ENCODE data around the gene CDH11.
A peak's percentile ranks its signal among the peaks of the same experiment; 100 is the strongest.

The CDH11 gene, protein sequence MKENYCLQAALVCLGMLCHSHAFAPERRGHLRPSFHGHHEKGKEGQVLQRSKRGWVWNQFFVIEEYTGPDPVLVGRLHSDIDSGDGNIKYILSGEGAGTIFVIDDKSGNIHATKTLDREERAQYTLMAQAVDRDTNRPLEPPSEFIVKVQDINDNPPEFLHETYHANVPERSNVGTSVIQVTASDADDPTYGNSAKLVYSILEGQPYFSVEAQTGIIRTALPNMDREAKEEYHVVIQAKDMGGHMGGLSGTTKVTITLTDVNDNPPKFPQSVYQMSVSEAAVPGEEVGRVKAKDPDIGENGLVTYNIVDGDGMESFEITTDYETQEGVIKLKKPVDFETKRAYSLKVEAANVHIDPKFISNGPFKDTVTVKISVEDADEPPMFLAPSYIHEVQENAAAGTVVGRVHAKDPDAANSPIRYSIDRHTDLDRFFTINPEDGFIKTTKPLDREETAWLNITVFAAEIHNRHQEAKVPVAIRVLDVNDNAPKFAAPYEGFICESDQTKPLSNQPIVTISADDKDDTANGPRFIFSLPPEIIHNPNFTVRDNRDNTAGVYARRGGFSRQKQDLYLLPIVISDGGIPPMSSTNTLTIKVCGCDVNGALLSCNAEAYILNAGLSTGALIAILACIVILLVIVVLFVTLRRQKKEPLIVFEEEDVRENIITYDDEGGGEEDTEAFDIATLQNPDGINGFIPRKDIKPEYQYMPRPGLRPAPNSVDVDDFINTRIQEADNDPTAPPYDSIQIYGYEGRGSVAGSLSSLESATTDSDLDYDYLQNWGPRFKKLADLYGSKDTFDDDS

DNA sequence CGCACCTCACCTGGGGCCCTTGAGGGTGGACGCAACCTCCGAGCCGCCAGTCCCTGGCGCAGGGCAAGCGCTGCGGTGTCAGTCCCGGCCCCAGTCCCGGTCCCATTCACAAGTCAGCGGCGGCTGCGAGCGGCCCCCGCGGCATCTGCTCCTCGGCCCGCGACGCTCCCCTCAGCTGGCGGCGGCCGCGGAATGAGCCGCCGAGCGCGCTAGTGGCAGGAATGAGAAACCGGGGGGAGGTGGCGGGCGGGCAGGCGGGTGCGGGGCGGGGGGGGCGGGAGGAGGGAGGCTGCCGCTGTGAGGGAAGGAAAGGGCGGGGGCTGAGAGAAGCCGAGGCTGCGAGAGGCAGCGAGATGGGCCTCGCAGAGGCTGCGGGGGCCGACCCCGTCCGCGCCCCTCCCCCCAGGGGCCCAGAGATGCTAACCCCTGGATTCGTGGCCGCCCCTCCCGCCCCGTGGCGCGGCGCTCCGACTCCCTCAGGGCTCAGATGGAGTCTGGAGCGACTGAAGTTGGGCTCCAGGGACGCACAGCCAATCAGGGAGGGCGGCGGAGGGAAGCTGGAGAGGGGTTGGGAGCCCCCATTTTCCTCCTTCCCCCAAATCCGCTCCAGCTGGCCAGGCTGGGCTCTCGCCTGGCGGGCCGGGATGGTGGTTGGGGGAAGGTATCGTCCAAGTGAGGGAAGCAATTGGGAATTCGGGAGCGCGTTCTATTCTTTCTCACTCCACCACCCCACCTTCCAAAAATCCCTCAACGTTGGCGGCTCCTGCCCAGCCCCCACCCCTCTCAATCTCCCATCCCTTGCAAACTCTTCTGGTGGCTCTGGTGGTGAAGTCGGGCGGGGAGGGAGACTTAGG lies at the start of gene CDH11:
Gene CDH11, minus strand, starts transcription at position 194 of the 854 bp plus-strand sequence. CDS start 117,194 bp downstream, outside the sequence.
- peak; percentile 95 for DNase-seq (ENCODE audit: low read depth)

DNA sequence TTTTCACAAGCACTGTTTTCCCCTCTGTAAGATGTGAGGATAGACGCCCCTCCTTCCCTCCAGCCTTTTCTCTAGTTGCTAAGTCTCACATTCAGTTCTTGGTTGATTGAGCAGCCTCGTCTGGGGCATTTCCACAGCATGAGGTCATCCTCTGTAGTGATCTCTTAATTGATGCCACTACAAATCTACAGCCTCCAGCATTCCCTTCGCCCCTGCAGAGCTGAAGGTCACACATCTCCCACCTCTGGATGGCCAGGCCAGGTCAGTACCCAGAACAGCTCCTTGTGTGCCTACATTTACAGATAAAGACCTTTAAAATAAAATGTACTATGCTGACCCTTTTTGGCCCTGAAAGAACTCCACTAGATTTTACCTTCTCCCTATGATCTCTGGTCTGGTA lies 32.5 kb upstream of the CDH11 start:
- DNase-seq (ENCODE audit: low read depth), result peak; percentile 30

DNA sequence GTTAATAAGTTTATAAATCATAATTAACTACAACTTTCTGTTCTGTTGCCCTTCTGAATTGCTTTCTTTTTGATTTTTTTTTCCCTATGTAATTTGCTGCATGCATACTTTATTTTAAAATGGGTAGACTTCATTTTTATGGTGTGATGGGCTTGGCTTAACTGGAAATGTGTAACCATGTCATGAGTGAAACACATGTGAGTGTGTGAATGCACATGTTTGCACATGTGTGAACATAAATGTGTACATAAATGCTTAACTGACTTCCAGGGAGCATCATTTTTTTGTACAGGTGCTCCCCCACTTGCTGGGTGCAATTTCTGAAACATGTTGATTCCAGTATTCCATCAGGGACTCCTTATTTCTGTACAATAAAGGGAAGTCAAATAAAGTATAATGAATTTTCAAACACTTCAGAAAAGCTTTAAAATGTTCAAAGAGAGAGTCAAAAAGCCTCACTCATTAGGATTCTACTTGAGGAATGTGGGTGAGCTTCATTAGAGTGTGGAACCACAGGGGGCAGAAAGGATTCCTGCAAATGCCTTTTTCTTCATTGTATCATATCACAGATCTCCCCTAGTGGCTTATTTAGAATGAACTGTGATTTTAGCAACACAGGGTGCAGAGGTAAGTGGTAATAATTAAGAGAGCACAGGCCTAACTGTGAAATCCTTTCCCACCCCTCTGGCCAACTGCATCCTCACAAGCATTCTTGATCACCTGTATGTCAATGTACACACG lies 31.7 kb upstream of the CDH11 start:
- DNase-seq (ENCODE audit: low read depth), result no peak

DNA sequence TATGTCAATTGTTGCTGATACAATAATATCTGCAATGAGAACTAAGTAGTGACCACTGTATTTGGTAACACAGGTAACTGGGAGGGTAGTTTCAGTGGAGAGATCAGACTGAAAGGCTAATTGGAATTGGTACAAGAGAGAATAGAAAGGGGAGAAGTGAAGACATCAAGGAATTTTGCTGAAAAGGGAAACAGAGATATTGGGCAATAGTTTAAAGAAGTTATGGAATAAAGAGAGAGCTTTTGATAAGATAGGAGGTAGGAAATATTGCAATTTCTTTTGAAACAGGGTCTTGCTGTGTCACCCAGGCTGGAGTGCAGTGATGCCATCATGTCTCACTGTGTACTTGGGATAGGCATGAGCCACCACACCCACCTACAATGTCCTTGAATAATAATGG lies 26.9 kb upstream of the CDH11 start:
- no peak for DNase-seq (ENCODE audit: low read depth)

DNA sequence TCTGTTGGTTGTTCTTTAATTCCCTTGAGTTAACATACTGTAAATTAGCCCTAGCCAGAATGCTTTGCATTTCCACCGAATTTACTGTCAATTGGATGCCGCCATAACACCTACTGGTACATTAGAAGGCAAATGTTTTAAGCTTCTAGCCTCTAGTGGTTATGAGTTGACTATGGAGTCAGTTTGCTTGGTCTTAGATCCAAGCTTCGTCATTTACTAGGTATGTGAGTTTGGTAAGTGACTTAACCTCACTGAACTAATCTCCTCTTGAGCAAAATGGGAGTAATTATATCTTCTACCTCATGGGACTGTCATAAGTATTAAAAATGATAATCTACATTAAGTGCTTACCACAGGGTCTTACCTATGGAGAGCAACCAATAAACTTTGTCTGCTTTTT lies 20.4 kb upstream of the CDH11 start:
- peak; percentile 40 for DNase-seq (ENCODE audit: low read depth)

DNA sequence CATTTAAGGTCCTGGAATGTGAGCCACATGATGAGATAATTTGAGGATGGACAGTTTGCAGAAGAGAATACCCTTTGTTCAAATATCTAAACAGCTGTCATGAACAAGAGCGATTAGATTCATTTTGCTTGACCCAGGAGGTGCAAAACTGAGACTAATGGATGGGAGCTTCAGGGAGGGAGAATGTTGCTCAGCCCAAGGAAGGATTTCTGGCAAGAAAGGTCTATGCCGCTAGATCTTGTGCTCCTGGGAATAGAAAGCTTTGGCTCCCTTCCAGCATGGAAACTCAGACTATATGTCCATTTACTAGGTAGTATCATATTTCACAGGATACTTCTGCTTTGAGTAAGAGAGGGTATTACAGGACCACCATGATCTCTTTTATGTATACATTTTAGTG lies 14.8 kb upstream of the CDH11 start:
- no peak for DNase-seq (ENCODE audit: low read depth)

DNA sequence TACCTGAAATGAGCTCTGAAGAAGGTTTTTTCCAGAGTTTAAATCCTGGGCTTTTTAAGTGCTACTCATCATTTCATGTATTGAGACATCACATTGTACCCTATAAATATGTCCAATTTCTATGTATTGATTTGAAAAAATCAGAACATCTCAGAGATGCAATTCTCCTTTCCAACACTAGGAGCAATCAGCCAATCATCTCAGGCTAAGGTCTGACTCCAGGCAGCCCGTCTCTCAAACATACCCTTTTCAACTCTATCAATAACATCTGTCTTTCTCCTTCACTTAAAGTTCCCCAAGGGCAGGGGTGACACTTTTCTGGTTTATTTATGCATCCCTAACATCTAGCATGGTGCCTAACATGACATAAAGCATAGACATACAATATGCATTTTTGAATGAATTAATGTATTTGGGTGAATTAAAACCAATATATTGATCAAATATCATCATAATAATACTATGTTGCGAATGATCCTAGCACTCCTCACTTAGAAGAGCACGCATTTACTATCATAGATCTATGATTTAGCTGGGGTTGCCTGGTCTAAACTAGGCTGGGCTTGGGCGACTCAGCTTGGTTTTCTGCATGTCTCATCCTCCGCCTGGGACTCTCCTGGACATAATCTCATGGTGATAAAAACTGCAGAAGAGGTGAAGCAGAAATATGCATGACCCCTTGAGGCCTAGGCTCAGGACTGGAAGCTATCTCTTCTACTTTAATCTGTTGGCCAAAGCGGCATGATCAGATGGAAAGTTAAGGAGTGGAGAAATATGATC lies 5.2 kb upstream of the CDH11 start:
- DNase-seq (ENCODE audit: low read depth), result no peak

DNA sequence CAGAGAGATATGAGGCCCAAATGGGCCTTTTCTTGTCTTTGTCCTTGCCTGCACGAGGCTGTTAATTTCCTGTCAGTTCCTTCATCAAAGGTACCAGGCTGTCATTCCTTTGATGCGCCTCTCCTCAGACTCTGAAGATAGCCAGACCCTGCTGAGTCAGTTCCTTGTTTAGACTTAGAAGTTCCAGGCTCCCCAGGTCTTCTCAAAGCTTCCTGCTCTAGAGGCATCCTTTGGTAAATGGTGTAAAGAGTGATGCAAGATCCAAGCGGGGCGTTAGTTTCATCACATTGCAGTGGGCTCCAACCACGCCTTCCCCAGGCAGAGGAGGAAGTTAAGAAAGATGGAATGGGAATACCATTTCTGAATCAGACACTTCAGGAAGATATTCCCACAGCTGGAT lies 4.0 kb upstream of the CDH11 start:
- DNase-seq (ENCODE audit: low read depth), result peak; percentile 56

DNA sequence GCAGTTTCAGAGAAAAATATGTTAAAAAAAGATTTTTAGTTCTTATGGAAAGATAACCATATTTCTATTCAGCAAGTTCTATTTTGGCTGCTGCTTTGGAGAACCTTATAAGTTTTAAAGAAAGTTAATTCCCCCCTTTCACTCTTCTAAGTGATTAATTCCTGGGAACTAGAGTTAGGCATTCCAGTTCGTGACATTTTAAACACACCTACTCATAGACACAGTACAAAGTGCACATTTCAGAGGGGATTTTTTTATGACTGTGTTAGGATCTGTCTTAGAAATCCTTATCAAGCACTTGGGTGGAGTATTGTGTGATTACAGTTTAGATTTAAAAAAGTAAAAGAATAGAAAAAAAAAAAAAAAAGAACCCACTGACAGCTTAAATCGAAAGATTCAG lies 3.5 kb upstream of the CDH11 start:
- DNase-seq (ENCODE audit: low read depth), result peak; percentile 46

DNA sequence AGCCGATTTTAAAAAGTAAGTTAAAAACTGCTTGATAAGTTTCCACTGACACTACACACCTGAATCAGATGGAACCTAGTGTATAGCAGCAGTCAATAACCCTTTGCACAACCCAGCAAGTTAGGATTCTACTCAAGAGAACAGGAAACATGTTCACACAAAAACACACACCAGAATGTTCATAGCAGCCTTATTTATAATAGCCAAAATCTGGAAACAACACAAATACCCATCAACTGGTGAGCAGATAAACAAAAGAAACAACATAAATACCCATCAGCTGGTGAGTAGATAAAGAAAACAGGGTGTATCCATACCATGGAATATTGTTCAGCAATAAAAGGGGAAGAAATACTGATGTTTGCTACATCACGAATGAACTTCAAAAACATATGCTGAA lies 2.7 kb upstream of the CDH11 start:
- DNase-seq (ENCODE audit: low read depth), result no peak

DNA sequence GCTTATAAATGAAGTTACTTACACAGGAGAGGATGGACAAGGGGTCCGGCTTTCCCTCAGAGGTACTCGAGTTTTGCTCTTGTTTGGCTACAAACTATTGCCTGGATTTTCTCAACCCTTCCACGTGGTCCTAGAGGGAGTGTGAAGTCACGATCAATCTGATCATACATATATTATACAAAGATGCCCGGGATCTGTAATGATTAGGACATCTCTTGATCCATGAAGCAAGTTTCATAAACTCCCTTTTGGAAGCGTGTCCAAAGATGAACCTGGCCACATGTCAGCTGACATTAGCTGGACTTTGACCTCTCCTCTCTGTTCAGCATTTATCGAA lies 2.3 kb upstream of the CDH11 start:
- DNase-seq (ENCODE audit: low read depth), result no peak

DNA sequence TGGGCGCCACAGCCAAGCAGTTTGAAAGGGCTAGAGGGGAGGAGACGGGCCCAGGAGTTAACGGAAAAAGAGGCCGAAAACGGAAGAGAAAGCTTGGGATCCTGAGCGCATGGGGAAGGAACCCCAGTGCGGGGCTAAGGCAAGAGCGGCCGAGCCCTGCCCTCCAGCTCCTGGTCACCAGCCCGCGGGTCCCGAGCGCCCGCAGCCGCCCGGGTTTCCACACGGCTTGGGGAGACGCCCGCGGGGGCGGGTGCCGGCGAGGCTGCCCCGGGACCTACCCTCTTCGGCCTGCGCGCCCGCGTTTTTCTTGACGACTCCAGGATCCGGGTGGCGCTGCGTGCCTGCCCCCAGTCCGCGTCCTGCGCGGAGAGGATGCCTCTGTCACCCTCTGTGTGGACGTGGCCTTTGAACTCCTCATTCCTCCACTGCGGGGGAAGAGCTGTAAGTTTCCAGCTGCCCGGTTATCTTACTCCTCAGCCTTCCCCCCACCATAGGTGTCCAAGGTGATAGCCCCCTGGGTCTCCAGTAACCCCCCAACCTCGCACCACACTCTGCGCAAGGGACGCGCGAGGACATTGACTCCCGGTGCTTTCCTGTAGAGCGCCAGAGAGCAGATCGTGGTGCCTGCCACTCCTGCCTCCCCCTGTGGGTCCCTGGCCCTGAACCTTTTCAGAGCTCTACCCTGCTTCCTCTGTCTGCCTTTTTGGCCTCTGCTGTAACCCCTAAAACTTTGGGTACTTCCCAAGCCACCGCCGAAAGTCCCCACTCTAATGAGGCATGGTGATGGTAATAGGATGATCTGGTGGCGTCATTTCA lies 1.7 kb upstream of the CDH11 start:
- peak; percentile 62 for DNase-seq (ENCODE audit: low read depth)

DNA sequence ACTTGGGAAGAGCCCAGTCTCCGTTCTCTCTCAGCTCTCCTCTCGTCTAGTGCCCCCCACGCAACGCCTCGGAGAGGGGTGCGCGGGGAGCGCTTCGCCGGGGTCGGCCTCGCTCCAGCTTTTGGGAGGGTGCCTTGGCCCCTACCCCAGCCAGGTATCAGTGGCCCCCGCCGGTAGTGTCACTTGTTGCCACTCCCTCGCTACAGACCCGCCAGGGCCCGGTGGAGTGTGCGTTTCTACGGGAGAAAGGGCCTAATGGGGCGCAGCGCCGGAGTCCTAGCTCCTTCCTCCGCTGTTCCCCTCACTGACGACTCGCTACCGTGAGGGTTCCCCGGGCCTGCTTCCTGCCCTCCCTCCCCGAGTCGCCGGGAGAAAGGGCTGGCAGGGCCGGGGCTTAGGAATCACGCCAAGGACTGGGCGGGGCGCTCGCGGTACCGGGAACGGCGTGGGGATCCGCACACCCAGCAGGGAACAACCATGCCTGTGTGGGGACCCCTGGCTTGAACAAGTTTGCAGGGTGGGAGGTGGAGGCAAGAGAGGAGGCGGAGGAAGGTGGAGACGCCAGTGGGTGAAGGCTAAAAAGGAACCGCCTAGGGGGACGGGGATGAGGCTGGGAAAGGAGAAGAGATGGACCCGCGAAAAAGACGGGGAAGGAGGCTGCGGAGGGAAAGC lies 997 bp upstream of the CDH11 start:
- peak; percentile 83 for DNase-seq (ENCODE audit: low read depth)

DNA sequence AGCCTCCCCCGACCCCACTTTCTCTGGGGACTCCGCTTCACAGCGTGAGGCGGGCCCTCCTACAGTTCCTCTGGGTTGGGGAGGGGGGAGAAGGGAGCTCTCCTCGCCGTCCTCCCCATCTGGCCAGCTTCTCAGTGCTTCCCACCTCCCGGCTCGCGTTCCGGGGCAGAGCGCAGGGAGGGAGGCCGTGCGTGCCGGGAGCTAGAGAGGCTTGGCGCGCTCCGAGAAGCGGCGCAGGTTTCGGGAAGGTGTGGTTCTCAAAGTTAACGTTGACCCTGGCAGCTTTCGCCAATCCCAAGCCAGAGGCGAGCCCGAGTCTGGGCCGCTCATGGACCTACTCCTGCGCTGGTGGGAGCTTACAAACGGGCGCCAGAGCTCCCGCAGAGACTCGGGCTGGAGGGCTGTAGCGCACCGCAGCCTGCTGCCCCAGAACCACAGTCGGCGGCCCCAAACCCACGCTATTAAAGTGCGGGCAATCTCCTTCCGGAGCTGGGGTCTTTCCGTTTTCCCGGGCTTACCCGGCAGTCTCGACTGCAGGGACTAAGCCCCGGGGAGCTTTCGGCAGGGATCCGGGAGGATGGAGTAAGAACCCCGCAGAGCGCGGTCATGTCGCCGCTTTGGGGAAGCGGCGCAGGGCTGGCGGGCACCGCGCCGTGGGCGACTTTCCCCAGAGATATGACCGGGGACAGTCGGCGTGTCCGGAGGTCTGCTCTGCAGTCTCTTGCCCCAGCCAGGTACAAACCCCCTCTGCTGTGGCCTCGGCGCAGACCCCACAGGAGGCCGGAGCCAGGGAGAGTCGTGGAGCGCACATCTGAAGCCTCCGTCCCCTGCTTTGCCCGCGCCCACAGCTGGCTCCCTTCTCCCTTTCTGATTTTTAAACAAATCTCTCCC lies 787 bp downstream of the CDH11 start:
- peak; percentile 41 for DNase-seq (ENCODE audit: low read depth)

DNA sequence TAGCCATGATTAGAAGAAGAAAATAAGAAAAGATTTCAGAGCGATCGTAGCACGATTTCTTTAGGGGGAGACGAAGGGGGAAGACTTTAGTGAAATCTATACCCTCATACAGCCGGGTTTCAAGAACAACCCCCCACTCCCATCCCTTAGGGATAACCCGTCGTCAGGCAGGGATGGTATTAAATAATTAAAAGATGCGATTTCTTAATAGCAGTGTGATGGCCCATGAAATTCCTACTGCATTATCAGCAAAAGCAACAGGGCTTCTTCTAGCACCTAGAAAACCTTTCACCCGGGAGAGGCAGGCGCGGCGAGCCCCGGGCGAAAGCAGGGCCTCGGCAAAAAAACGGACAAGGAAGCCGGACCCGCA lies 1.4 kb downstream of the CDH11 start:
- no peak for DNase-seq (ENCODE audit: low read depth)

DNA sequence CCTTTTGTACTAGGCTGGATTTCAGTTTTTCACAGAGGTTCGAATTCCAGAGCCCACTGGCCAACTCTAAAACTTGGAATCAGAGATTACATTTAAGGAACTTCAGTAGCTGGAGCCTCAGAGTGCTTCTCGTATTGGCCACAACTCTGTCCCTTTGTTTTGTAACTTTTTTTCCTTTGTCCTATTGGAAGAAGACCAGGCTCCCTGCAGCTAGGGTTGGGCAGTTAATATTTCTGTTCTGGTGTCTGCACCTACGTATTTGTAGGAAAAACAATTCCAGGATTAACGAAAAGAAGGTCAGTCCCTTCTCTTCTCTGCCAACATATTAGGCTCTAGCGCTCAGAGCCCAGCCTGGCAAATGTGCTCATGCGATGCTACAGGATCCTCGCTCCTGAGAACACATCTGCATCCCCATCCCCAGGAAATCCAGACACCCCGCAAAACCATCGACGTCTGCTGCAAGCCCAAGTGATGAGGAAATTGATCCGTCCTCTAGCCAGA lies 1.9 kb downstream of the CDH11 start:
- peak; percentile 90 for DNase-seq (ENCODE audit: low read depth)

DNA sequence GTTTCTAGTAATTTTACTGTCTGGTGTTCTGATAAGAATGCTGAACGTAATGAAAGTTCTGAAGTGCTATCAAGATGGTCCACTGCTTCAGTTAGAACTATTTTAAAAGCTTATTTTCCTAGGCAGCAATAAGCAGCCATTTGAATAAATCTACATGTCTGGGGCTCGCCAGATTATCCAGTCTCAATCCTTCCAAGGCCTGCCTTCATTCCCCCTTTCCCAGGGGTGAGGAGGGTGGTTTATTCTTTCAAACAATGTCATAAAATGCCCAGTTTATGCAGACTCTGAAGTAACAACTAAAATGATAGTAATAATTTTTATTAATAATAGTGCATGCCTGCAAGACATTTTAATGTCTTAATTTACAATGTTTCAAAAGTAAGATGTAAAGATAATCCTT lies 2.4 kb downstream of the CDH11 start:
- DNase-seq (ENCODE audit: low read depth), result no peak

DNA sequence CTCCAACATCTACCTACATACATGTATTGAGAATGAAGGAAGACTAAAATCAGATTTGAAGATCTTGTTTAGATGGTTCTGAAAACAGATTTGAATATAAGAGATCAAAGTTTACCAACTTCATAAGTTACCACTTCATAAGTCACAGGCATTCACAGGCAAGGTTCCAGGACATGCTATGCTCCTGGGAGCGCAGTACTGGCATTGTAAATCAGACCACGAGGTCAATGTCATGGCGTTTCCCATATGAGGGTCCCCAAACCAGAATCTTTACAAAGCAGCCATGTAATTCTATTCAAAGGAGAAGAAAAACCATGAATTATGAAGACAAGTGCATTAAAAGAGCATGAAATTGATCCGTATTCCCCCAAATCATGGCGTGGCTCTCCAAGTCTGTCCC lies 3.0 kb downstream of the CDH11 start:
- DNase-seq (ENCODE audit: low read depth), result peak; percentile 56

Data from EH (cell line).